ENCODE measurements around the gene TMEM81.

Gene TMEM81

DNA sequence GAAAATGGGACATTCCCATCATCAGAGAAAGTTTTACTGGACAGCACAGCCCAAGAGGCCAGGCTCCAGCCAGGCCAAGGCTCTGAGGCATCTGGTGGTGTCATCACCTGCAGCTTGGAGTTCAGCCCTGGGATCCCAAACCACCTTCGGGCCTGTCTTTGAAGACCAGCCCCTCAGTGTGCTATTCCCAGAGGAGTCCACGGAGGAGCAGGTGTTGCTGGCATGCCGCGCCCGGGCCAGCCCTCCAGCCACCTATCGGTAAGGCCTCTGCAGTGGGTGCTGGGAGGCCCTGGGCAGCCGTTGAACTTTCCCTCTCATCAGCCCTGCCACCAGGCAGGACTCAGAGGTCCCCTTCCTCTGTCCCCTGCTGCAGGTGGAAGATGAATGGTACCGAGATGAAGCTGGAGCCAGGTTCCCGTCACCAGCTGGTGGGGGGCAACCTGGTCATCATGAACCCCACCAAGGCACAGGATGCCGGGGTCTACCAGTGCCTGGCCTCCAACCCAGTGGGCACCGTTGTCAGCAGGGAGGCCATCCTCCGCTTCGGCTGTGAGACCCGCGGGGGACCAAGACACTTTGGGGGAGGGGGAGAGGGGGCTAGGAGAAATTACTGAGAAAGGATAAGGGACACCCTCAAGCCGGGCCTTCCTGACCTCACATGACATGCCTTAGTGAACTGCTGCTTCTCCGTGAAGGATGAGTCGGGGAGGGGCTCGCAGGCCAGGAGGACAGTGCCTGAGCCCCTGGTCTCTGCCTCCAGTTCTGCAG, 26.3 kb downstream of the TMEM81 start:
- DNase-seq = no peak

- DNase-seq = no peak
These were observed 27.2 kb downstream of the TMEM81 start for GRCh38 chr1:205056956-205057568.

- DNase-seq = no peak
These were observed 28.1 kb downstream of the TMEM81 start for GRCh38 chr1:205056188-205056611.

DNA sequence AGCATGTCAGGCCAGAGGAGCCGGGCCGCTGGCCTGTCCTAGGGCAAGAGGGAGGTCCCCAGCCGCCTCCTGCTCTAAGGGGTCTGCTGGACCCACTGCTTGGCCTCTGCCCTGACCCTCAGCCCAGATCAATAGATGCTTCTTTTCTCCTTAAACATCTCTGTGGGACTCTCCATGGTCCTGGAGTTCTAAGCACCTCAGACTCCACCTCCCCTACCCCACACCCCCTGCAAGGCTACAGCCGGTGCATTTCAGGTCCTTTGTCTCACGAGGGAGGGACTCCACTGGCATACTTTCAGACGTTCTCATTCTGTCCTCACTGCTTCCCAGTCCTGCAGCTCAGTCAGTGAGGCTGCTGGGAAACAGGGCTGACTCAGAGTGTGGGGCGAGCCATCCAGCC, 30.2 kb downstream of the TMEM81 start:
- no peak for DNase-seq

GRCh38 chr1:205053296-205053695, 31.0 kb downstream of the TMEM81 start:
- DNase-seq = no peak

DNA sequence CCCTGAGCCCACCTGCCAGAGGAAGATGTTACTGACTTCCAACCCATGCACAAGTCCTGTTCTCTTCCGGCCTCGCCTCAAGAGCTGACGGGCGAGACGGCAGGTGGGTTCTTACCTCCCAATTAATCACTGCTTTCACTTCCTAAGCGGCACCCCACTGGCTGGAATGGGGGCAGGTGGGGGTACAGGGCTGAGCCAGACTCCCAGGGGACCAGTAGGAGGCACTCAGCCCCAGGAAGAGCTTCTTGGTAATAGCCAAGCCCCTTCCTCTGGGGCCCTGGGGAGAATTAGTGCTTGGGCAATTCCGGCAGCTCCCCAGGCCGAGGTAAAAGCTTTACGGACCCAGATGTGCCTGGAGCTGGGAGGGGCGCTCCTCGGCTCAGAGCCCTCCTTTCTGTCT, 31.6 kb downstream of the TMEM81 start:
- DNase-seq = no peak

- DNase-seq = no peak
These were observed 34.8 kb downstream of the TMEM81 start for GRCh38 chr1:205049479-205049878.

GRCh38 chr1:205048382-205048781, 35.9 kb downstream of the TMEM81 start:
- no peak for DNase-seq

DNA sequence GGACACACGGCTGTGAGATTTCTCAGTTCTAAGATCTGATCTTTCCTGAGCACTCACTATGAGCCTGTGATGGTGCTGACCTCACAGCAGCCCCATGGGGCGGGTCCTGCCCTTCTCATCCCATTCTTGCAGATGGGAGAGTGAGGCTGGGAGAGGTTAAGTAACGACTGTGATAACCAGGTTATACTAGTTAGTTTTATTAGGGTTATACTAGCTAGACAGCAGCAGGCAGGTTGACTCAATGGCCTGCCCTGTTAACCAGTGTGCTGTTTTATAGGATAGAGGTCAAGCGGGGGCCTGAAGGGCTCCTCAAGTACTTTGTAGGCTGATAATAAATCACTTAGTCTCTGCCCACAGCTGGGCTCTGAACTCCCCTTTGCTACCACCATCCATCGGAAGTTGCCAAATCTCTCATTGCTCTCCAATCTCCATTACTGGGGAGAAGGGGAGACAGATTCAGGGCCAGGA, 36.5 kb downstream of the TMEM81 start:
- no peak for DNase-seq

DNA sequence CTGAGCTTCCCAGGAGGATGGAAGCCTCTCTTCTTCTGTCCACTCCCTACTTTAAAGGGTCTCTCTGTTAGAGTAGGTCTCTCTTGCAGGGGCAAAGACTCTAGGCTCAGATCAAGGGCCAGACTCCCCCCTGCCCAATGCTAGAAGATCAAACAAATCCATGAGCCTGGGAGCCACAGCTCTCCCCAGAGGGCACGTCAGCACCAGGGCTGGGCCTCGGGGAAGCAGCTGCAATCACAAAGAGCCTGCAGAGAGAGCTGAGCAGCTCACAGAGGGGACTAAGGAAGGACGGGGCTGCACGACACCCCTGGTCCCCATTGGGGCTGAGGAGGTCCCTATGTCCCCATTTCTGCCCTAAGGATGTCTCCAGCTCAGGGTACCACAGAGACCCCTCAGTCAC, 37.4 kb downstream of the TMEM81 start:
- DNase-seq = no peak

DNA sequence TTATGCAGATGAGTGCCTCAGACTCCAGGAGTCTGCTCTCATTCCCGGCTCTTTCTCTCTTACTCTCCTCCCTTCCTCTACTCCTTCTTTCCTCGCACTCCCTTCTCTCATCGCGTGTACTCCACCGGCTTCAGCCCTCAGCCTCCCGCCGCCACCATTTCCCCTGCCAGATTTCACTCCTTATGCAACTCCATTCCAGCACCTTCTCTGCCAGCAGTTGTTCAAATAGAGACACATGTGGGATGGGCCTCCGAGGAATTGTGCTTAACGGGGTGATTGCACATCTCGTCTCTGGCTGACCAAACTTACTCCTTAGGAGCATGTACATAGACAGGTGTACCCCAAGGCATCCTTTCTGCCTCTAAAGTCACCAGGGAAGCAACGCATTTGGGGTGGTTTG, 39.1 kb downstream of the TMEM81 start:
- no peak for DNase-seq

DNA sequence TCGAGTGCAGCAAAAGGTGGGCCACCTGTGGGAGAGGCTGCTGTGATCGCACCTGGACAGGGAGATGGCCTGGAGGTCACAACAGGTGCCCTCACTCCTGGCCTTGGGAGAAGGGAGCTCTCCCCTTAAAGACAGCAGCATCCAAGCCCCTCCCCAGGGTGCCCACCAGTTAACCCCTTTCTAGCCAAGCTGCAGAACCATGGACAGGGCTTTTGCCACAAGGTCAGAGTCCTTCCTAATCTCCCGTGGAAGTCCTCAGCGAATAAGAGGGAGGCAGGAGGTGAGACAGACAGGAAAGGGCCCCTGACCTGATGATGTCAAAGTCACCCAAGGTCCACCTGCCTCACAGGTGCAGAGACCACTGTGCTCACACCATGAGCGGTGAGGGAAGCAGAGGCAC, 39.5 kb downstream of the TMEM81 start:
- no peak for DNase-seq

DNA sequence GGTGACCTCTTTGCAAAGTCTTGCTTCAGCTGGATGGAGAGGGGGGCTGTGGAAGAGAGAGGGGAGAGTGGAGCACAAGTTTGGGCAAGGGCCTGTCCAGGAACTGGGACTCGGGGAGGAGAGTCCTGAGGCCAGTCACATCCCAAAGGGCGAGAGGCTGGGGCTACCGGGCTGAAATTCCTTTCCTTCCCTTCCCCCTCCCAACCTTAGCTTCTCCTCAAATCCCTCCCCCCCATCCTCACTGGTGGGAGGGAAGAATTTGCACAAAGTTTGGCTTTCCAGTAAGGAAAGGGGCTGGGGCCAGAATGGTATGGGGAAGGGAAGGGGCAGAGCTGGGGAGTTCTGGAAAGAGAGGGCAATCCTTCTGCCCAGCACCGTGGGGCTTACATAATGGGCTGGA, 40.4 kb downstream of the TMEM81 start:
- no peak for DNase-seq

DNA sequence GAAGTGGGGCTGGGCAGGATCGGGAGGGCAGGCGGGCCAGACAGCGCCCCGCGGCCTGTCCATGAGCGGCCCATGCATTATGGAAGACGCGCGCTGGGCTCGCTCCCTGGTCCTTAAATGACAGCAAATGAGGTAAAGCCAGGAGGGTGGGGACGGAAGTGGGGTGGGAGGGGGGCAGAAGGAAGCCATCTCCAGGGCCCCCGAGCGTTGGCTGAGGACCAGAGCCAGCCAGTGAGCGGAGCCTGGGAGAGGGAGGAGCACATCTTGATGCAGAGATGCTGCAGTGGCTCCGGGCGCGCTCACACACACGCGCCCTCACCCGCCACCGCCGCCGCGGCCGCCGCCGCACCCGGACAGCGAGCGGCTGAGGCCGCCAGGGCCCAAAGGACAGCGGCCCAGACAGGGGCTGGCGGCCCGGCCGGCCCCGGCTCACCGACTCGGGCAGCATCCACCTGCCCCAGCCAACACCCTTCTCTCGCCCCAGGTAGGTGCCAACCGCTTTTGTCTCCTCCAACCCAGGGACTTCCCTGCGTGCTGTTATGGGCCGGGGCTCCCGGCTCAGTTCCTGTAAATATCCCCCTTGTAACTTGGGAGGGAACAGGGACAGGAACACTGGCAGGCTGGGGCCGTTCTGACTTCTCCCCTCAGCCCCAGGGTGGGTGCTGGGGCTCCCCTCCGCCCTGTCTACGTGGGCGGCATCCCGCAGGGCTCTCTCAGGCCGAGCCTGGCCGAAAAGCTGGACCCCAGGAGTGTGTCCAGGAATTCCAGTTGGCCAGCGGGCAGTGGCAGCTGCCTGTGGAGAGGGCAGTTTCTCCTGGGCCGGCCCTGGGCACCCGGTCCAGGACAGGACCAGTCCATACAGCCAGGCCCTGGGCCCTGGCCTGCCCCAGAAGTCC, 41.1 kb downstream of the TMEM81 start, which contains the start of gene CNTN2:
TSS of gene CNTN2 (plus strand) at position 302 of the 896 bp plus-strand sequence. CDS start 9,974 bp downstream, outside the sequence.
- DNase-seq = no peak

- DNase-seq = no peak
These were observed 42.0 kb downstream of the TMEM81 start for GRCh38 chr1:205041998-205042910.

GRCh38 chr1:205041001-205041715, 43.1 kb downstream of the TMEM81 start:
- DNase-seq = no peak

DNA sequence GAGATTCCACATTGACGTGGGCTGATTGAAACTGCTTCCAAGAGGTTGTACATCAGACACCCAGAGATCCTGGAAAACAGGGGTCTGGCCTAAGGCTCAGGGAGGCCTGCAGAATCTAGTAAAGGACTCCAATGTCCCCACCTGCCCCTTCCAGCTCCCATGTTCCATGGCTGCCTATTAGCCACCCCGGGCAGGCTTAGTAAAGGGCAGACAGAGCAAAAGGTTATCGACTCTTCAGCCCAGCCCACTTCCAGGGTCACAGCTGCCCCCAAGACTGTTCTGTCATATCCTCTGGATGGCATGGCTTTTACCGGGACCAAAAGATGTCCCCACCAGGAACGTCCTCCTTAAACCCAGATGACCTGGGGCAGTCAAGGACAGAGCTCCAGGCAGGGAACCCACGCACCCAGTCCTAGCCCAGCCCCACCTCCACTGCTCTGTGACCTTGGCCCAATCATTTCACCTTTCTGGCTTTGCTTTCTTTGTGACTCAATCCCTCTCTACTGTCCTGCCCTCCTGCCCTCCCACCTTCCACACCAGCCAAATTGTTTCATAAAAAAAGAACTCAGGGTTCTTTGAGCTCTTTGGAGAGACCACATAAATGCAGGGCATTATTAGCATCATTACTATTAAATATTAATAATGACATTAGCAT, 46.0 kb downstream of the TMEM81 start:
- no peak for DNase-seq

- no peak for DNase-seq
These were observed 46.7 kb downstream of the TMEM81 start for GRCh38 chr1:205037539-205037938.
